Lower leg skin (tissue), 3 donors: ENCODE data around the gene ABHD15.

ENCODE experiments used
- CTCF ChIP-seq, 3 donors: fragments of 450-650 bp; IDR thresholded peaks; one replicate each; pipeline ENCODE4 v1.5.1; 2016; ENCODE audit warnings: antibody characterized with exemption in 3 of 3, mild to moderate bottlenecking in 3 of 3, moderate library complexity in 2 of 3
- POLR2A ChIP-seq, 2 donors: fragments of 450-650 bp; IDR thresholded peaks; one replicate each; pipeline ENCODE4 v1.6.1; 2016 to 2017; ENCODE audit warnings: antibody characterized with exemption in 2 of 2, mild to moderate bottlenecking in 1 of 2, moderate library complexity in 1 of 2

- TF ChIP-seq POLR2A (IDR thresholded peaks at IDR 0.05) (no peak), CTCF (IDR thresholded peaks at IDR 0.05) (no peak)
These were observed 21.9 kb upstream of the ABHD15 start for GRCh38 chr17:29588562-29589411.
